K562 (cell line): Measurements from ENCODE around the gene CSTF1. TPM values are rescaled to one million over a fixed set of nuclear protein-coding genes. Genes with fewer than 3 reads are reported as not detected.

Experiments used
- ADNP ChIP-seq: fragments of 200-800 bp; sonication (Bioruptor generic); IDR thresholded peaks from 2 replicates; pipeline ENCODE4 v1.6.1; 2016; ENCODE audit warnings: missing genetic modification characterization, missing compliant biosample characterization
- ATF6 ChIP-seq: sonication (generic); formaldehyde crosslinking; IDR thresholded peaks from 2 replicates; pipeline ENCODE4 v1.4.0; 2020; ENCODE audit warnings: mild to moderate bottlenecking, missing genetic modification reagents
- C11orf30 ChIP-seq: fragments of 450-650 bp; IDR thresholded peaks from 2 replicates; pipeline ENCODE4 v1.6.1; 2016; ENCODE audit warnings: low read depth, mild to moderate bottlenecking
- CREB5 ChIP-seq: fragments of 250-450 bp; sonication (Bioruptor Pico); IDR thresholded peaks from 2 replicates; pipeline ENCODE4 v1.5.0; 2020; ENCODE audit warnings: mild to moderate bottlenecking
- CSDE1 ChIP-seq, 2 experiments: fragments of 450-650 bp; IDR thresholded peaks; 2 replicates each; pipeline ENCODE4 v1.6.1; 2016; ENCODE audit warnings: mild to moderate bottlenecking in 1 of 2
- DLX4 ChIP-seq: fragments of 250-450 bp; sonication (Bioruptor Pico); IDR thresholded peaks from 2 replicates; pipeline ENCODE4 v1.6.1; 2021; ENCODE audit warnings: mild to moderate bottlenecking
- ELF1 ChIP-seq: fragments of 200-800 bp; sonication (Bioruptor generic); IDR thresholded peaks from 2 replicates; pipeline ENCODE4 v1.6.1; 2016; ENCODE audit warnings: missing genetic modification characterization, missing compliant biosample characterization
- HNRNPH1 ChIP-seq: fragments of 200-400 bp; formaldehyde crosslinking; optimal IDR thresholded peaks from 2 replicates; pipeline ENCODE3; 2017; ENCODE audit warnings: low read depth, mild to moderate bottlenecking, low read length, moderate library complexity
- KLF16 ChIP-seq: IDR thresholded peaks from 2 replicates; pipeline ENCODE4 v1.6.1; 2016; ENCODE audit warnings: antibody characterized with exemption
- PRMT5 ChIP-seq: sonication (generic); formaldehyde crosslinking; IDR thresholded peaks from 2 replicates; pipeline ENCODE4 v1.5.0; 2020; ENCODE audit warnings: missing genetic modification reagents
- RBM22 ChIP-seq: fragments of 200-400 bp; formaldehyde crosslinking; IDR thresholded peaks from 2 replicates; pipeline ENCODE4 v1.6.1; 2018; ENCODE audit warnings: low read length, low read depth; ENCODE audit not compliant: poor library complexity, severe bottlenecking
- RBM39 ChIP-seq: fragments of 200-400 bp; formaldehyde crosslinking; optimal IDR thresholded peaks from 2 replicates; pipeline ENCODE3; 2018; ENCODE audit warnings: low read depth, low read length
- TBP ChIP-seq: optimal IDR thresholded peaks from 2 replicates; pipeline ENCODE3; 2011; ENCODE audit warnings: low read depth, low read length, improper control_type of control experiment
- ZKSCAN3 ChIP-seq: fragments of 250-450 bp; sonication (Bioruptor Pico); IDR thresholded peaks from 2 replicates; pipeline ENCODE4 v1.4.0; 2020
- ZNF318 ChIP-seq, 2 experiments: fragments of 450-650 bp; IDR thresholded peaks; 2 replicates each; pipeline ENCODE4 v1.6.1; 2016; ENCODE audit warnings: mild to moderate bottlenecking in 2 of 2, borderline replicate concordance in 1 of 2, low read depth in 1 of 2, moderate library complexity in 1 of 2
- ZNF76 ChIP-seq: fragments of 250-450 bp; sonication (Bioruptor Pico); IDR thresholded peaks from 2 replicates; pipeline ENCODE4 v1.4.0; 2020; ENCODE audit warnings: mild to moderate bottlenecking, moderate library complexity, borderline replicate concordance
- polyA plus RNA-seq, 8 experiments: library from polyadenylated mRNA; depleted of rRNA in 4 of 8; stranded (reverse) in 5 of 8; unstranded in 3 of 8; fragments of >200 nt; fragmentation: Nextera tagmentation in 2 of 8; fragmentation: Illumina TruSeq in 1 of 8; extraction: Ambion mirVana in 2 of 8; extraction: Trizol in 1 of 8; gene quantifications; 2 replicates each; pipeline versions ENCODE4 v1.2.1 to v1.2.3, GENCODE V29; 2011 to 2014; ENCODE audit warnings: inconsistent platforms in 1 of 8, missing spikeins in 1 of 8
- total RNA-seq, 7 experiments: library from RNA; depleted of rRNA in 6 of 7; stranded (reverse); fragments of >200 nt in 6 of 7; fragmentation: Illumina TruSeq in 2 of 7; extraction: Trizol in 2 of 7; gene quantifications; 2 replicates each; pipeline versions ENCODE4 v1.2.1 to v1.2.3, GENCODE V29; 2011 to 2021; ENCODE audit warnings: low replicate concordance in 1 of 7

CSTF1 gene
- total and polyA plus RNA-seq, 9 of the 15 experiments (the other 6 are each of a cell fraction or from before 2014, with no cell fraction given): 30.8 to 110 (median 53.4) TPM

GRCh38 chr20:56414842-56415765 is 22.7 kb downstream of the CSTF1 start (continued):
- TF ChIP-seq HNRNPH1 (no peak), ZNF318 (IDR thresholded peaks at IDR 0.05; ENCODE audit: borderline replicate concordance in 1 of 2, low read depth in 1 of 2) (no peak), ADNP (tag) (no peak), ELF1 (no peak), RBM39 (no peak), ZKSCAN3 (CRISPR knock-in tag) (no peak), RBM22 (no peak), TBP (no peak), ZNF76 (CRISPR knock-in tag) (no peak), KLF16 (no peak), C11orf30 (peak; percentile 53), CREB5 (no peak), CSDE1 (IDR thresholded peaks at IDR 0.05) (no peak), DLX4 (CRISPR knock-in tag) (no peak), PRMT5 (CRISPR knock-in tag) (no peak), ATF6 (CRISPR knock-in tag) (no peak)
